AG09319 (cell line): ENCODE measurements around the gene CAMK2G.

Experiments
- DNase-seq: peaks from one replicate; pipeline ENCODE4 v3.0.0-alpha.2; 2010; ENCODE audit warnings: low read depth; ENCODE audit errors: extremely low read depth
- CTCF ChIP-seq: IDR thresholded peaks from 2 replicates; pipeline ENCODE4 v1.5.1; 2011; ENCODE audit warnings: low read depth, mild to moderate bottlenecking, inconsistent platforms, low read length, moderate library complexity

Gene CAMK2G

GRCh38 chr10:73762915-73763314 is 111.4 kb downstream of the CAMK2G start:
- no peak for TF ChIP-seq CTCF
- no peak for DNase-seq
